K562 (cell line): ENCODE results near the gene ZNF503. TPM values are rescaled to one million over a fixed set of nuclear protein-coding genes. Genes with fewer than 3 reads are reported as not detected.
A peak's percentile ranks its signal among the peaks of the same experiment; 100 is the strongest.

Experiments used
- ARID2 ChIP-seq: fragments of 450-650 bp; IDR thresholded peaks from 2 replicates; pipeline ENCODE4 v1.6.1; 2017; ENCODE audit warnings: antibody characterized with exemption, mild to moderate bottlenecking
- CHCHD3 ChIP-seq: fragments of 250-450 bp; sonication (Bioruptor Pico); IDR thresholded peaks from 2 replicates; pipeline ENCODE4 v2.1.2; 2022; ENCODE audit warnings: mild to moderate bottlenecking
- HDGF ChIP-seq: fragments of 450-650 bp; IDR thresholded peaks from 2 replicates; pipeline ENCODE4 v1.6.1; 2016
- KDM2B ChIP-seq: fragments of 250-450 bp; sonication (Bioruptor Pico); IDR thresholded peaks from 2 replicates; pipeline ENCODE4 v1.8.0; 2021; ENCODE audit warnings: mild to moderate bottlenecking, moderate library complexity
- KHSRP ChIP-seq: fragments of 450-650 bp; IDR thresholded peaks from 2 replicates; pipeline ENCODE4 v1.6.1; 2017
- PRMT5 ChIP-seq: sonication (generic); formaldehyde crosslinking; IDR thresholded peaks from 2 replicates; pipeline ENCODE4 v1.5.0; 2020; ENCODE audit warnings: missing genetic modification reagents
- PRPF4 ChIP-seq: fragments of 200-400 bp; formaldehyde crosslinking; IDR thresholded peaks from one replicate; pipeline ENCODE4 v1.6.1; 2017; ENCODE audit warnings: low read length, low read depth, mild to moderate bottlenecking; ENCODE audit not compliant: insufficient read depth, poor library complexity, severe bottlenecking
- RBM14 ChIP-seq: fragments of 200-400 bp; formaldehyde crosslinking; IDR thresholded peaks from 2 replicates; pipeline ENCODE4 v1.6.1; 2018; ENCODE audit warnings: low read depth, mild to moderate bottlenecking, low read length, moderate library complexity, borderline replicate concordance; ENCODE audit not compliant: insufficient read depth
- SLC30A9 ChIP-seq: fragments of 250-450 bp; sonication (Bioruptor Pico); IDR thresholded peaks from 2 replicates; pipeline ENCODE4 v1.8.0; 2022; ENCODE audit warnings: mild to moderate bottlenecking, moderate library complexity
- SNAPC5 ChIP-seq: fragments of 250-450 bp; sonication (Bioruptor Pico); IDR thresholded peaks from 2 replicates; pipeline ENCODE4 v1.8.0; 2021; ENCODE audit warnings: moderate library complexity, mild to moderate bottlenecking, inconsistent platforms
- SRSF7 ChIP-seq: fragments of 200-400 bp; formaldehyde crosslinking; optimal IDR thresholded peaks from 2 replicates; pipeline ENCODE3; 2017; ENCODE audit warnings: mild to moderate bottlenecking, low read depth, low read length
- YBX1 ChIP-seq: fragments of 450-650 bp; IDR thresholded peaks from 2 replicates; pipeline ENCODE4 v1.7.1; 2016; ENCODE audit warnings: mild to moderate bottlenecking
- ZFP36 ChIP-seq: fragments of 150-350 bp; IDR thresholded peaks from 2 replicates; pipeline ENCODE4 v1.6.1; 2018; ENCODE audit warnings: low read length, low read depth; ENCODE audit not compliant: partially characterized antibody
- ZNF140 ChIP-seq: fragments of 250-450 bp; sonication (Bioruptor Pico); IDR thresholded peaks from 2 replicates; pipeline ENCODE4 v1.8.0; 2021; ENCODE audit warnings: moderate library complexity, mild to moderate bottlenecking, inconsistent platforms
- ZNF146 ChIP-seq: IDR thresholded peaks from one replicate; pipeline ENCODE4 v1.6.1; 2018; ENCODE audit warnings: missing compliant biosample characterization; ENCODE audit not compliant: unreplicated experiment
- polyA plus RNA-seq, 8 experiments: library from polyadenylated mRNA; depleted of rRNA in 4 of 8; stranded (reverse) in 5 of 8; unstranded in 3 of 8; fragments of >200 nt; fragmentation: Nextera tagmentation in 2 of 8; fragmentation: Illumina TruSeq in 1 of 8; extraction: Ambion mirVana in 2 of 8; extraction: Trizol in 1 of 8; gene quantifications; 2 replicates each; pipeline versions ENCODE4 v1.2.1 to v1.2.3, GENCODE V29; 2011 to 2014; ENCODE audit warnings: inconsistent platforms in 1 of 8, missing spikeins in 1 of 8
- total RNA-seq, 7 experiments: library from RNA; depleted of rRNA in 6 of 7; stranded (reverse); fragments of >200 nt in 6 of 7; fragmentation: Illumina TruSeq in 2 of 7; extraction: Trizol in 2 of 7; gene quantifications; 2 replicates each; pipeline versions ENCODE4 v1.2.1 to v1.2.3, GENCODE V29; 2011 to 2021; ENCODE audit warnings: low replicate concordance in 1 of 7
- TF ChIP-seq, protein P1 (sequence below): fragments of 250-450 bp; sonication (Bioruptor Pico); IDR thresholded peaks from 2 replicates; pipeline ENCODE4 v1.5.0; 2020; ENCODE audit warnings: mild to moderate bottlenecking, borderline replicate concordance
- TF ChIP-seq, protein P2 (sequence below): sonication (generic); formaldehyde crosslinking; IDR thresholded peaks from 2 replicates; pipeline ENCODE4 v1.8.0; 2023; ENCODE audit warnings: mild to moderate bottlenecking, missing genetic modification reagents
- TF ChIP-seq, protein P3 (sequence below): fragments of 450-650 bp; IDR thresholded peaks from 2 replicates; pipeline ENCODE4 v1.6.1; 2017; ENCODE audit warnings: antibody characterized with exemption, mild to moderate bottlenecking

Gene ZNF503
- total and polyA plus RNA-seq, 9 of the 15 experiments (the other 6 are each of a cell fraction or from before 2014, with no cell fraction given), result not detected

- TF ChIP-seq KHSRP, result no peak
- no peak for TF ChIP-seq PRPF4
- TF ChIP-seq, protein P1, sequence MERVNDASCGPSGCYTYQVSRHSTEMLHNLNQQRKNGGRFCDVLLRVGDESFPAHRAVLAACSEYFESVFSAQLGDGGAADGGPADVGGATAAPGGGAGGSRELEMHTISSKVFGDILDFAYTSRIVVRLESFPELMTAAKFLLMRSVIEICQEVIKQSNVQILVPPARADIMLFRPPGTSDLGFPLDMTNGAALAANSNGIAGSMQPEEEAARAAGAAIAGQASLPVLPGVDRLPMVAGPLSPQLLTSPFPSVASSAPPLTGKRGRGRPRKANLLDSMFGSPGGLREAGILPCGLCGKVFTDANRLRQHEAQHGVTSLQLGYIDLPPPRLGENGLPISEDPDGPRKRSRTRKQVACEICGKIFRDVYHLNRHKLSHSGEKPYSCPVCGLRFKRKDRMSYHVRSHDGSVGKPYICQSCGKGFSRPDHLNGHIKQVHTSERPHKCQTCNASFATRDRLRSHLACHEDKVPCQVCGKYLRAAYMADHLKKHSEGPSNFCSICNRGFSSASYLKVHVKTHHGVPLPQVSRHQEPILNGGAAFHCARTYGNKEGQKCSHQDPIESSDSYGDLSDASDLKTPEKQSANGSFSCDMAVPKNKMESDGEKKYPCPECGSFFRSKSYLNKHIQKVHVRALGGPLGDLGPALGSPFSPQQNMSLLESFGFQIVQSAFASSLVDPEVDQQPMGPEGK (CRISPR knock-in tag), result no peak
- TF ChIP-seq, protein P2, sequence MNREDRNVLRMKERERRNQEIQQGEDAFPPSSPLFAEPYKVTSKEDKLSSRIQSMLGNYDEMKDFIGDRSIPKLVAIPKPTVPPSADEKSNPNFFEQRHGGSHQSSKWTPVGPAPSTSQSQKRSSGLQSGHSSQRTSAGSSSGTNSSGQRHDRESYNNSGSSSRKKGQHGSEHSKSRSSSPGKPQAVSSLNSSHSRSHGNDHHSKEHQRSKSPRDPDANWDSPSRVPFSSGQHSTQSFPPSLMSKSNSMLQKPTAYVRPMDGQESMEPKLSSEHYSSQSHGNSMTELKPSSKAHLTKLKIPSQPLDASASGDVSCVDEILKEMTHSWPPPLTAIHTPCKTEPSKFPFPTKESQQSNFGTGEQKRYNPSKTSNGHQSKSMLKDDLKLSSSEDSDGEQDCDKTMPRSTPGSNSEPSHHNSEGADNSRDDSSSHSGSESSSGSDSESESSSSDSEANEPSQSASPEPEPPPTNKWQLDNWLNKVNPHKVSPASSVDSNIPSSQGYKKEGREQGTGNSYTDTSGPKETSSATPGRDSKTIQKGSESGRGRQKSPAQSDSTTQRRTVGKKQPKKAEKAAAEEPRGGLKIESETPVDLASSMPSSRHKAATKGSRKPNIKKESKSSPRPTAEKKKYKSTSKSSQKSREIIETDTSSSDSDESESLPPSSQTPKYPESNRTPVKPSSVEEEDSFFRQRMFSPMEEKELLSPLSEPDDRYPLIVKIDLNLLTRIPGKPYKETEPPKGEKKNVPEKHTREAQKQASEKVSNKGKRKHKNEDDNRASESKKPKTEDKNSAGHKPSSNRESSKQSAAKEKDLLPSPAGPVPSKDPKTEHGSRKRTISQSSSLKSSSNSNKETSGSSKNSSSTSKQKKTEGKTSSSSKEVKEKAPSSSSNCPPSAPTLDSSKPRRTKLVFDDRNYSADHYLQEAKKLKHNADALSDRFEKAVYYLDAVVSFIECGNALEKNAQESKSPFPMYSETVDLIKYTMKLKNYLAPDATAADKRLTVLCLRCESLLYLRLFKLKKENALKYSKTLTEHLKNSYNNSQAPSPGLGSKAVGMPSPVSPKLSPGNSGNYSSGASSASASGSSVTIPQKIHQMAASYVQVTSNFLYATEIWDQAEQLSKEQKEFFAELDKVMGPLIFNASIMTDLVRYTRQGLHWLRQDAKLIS (CRISPR knock-in tag), result no peak
- no peak for TF ChIP-seq PRMT5 (CRISPR knock-in tag)
- TF ChIP-seq RBM14, result no peak
- no peak for TF ChIP-seq KDM2B (CRISPR knock-in tag)
- TF ChIP-seq YBX1, result no peak
- TF ChIP-seq ZNF140 (CRISPR knock-in tag), result no peak
- no peak for TF ChIP-seq SRSF7
- TF ChIP-seq CHCHD3 (CRISPR knock-in tag), result no peak
- no peak for TF ChIP-seq ZNF146
- no peak for TF ChIP-seq SNAPC5
- TF ChIP-seq ARID2, result no peak
- no peak for TF ChIP-seq HDGF
- TF ChIP-seq, protein P3, sequence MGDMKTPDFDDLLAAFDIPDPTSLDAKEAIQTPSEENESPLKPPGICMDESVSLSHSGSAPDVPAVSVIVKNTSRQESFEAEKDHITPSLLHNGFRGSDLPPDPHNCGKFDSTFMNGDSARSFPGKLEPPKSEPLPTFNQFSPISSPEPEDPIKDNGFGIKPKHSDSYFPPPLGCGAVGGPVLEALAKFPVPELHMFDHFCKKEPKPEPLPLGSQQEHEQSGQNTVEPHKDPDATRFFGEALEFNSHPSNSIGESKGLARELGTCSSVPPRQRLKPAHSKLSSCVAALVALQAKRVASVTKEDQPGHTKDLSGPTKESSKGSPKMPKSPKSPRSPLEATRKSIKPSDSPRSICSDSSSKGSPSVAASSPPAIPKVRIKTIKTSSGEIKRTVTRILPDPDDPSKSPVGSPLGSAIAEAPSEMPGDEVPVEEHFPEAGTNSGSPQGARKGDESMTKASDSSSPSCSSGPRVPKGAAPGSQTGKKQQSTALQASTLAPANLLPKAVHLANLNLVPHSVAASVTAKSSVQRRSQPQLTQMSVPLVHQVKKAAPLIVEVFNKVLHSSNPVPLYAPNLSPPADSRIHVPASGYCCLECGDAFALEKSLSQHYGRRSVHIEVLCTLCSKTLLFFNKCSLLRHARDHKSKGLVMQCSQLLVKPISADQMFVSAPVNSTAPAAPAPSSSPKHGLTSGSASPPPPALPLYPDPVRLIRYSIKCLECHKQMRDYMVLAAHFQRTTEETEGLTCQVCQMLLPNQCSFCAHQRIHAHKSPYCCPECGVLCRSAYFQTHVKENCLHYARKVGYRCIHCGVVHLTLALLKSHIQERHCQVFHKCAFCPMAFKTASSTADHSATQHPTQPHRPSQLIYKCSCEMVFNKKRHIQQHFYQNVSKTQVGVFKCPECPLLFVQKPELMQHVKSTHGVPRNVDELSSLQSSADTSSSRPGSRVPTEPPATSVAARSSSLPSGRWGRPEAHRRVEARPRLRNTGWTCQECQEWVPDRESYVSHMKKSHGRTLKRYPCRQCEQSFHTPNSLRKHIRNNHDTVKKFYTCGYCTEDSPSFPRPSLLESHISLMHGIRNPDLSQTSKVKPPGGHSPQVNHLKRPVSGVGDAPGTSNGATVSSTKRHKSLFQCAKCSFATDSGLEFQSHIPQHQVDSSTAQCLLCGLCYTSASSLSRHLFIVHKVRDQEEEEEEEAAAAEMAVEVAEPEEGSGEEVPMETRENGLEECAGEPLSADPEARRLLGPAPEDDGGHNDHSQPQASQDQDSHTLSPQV, result no peak
- peak; percentile 50 for TF ChIP-seq ZFP36
- TF ChIP-seq SLC30A9 (CRISPR knock-in tag), result no peak
Measured at GRCh38 chr10:75430000-75430763, 28.6 kb upstream of the ZNF503 start (continued).
